Astrocyte of the spinal cord (primary cell): ENCODE measurements around the gene UBE2E2.

ENCODE experiments used
- DNase-seq: peaks from one replicate; pipeline ENCODE4 v3.0.0; 2011; ENCODE audit warnings: low read depth, low spot score
- H3K4me3 ChIP-seq: 2 replicates; pipeline ENCODE4 v1.5.1; 2011; ENCODE audit warnings: low read depth, mild to moderate bottlenecking, low read length, moderate library complexity
- in situ Hi-C: cut with HindIII; loops from 2 replicates; pipeline ENCODE4 v1.10.0; 2017; ENCODE audit warnings: low sequenced_read_pairs
- TF ChIP-seq, protein P1 (sequence below): IDR thresholded peaks from 2 replicates; pipeline ENCODE4 v1.5.1; 2012; ENCODE audit warnings: low read depth, mild to moderate bottlenecking, low read length, inconsistent platforms

Gene UBE2E2

GRCh38 chr3:23304424-23304823 lies 101.3 kb downstream of the UBE2E2 start:
- DNase-seq = no peak
- H3K4me3 ChIP-seq = no peak overlapping the region
- in situ Hi-C loops = no loop called here
- TF ChIP-seq, protein P1, sequence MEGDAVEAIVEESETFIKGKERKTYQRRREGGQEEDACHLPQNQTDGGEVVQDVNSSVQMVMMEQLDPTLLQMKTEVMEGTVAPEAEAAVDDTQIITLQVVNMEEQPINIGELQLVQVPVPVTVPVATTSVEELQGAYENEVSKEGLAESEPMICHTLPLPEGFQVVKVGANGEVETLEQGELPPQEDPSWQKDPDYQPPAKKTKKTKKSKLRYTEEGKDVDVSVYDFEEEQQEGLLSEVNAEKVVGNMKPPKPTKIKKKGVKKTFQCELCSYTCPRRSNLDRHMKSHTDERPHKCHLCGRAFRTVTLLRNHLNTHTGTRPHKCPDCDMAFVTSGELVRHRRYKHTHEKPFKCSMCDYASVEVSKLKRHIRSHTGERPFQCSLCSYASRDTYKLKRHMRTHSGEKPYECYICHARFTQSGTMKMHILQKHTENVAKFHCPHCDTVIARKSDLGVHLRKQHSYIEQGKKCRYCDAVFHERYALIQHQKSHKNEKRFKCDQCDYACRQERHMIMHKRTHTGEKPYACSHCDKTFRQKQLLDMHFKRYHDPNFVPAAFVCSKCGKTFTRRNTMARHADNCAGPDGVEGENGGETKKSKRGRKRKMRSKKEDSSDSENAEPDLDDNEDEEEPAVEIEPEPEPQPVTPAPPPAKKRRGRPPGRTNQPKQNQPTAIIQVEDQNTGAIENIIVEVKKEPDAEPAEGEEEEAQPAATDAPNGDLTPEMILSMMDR = no peak

GRCh38 chr3:23308986-23309625 lies 106.0 kb downstream of the UBE2E2 start:
- in situ Hi-C loops = no loop called here
- TF ChIP-seq, protein P1 = no peak
- H3K4me3 ChIP-seq = no peak overlapping the region
- DNase-seq = no peak

DNA sequence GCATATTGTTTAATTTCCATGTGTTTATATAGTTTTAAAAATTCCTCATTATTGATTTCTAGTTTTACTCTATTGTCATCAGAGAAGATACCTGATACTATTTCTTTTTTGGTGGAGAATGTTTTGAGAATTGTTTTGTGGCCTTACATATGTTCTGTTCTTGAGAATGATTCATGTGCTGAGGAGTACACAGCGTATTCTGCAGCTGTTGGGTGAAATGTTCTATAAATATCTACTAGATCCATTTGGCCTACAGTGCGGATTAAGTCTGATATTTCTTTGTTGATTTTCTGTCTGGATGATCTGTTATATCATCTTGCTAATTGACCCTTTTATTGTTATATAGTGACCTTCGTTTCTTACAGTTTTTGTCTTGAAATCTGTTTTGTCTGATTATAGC lies 109.7 kb downstream of the UBE2E2 start:
- in situ Hi-C loops = no loop called here
- H3K4me3 ChIP-seq = no peak overlapping the region

DNA sequence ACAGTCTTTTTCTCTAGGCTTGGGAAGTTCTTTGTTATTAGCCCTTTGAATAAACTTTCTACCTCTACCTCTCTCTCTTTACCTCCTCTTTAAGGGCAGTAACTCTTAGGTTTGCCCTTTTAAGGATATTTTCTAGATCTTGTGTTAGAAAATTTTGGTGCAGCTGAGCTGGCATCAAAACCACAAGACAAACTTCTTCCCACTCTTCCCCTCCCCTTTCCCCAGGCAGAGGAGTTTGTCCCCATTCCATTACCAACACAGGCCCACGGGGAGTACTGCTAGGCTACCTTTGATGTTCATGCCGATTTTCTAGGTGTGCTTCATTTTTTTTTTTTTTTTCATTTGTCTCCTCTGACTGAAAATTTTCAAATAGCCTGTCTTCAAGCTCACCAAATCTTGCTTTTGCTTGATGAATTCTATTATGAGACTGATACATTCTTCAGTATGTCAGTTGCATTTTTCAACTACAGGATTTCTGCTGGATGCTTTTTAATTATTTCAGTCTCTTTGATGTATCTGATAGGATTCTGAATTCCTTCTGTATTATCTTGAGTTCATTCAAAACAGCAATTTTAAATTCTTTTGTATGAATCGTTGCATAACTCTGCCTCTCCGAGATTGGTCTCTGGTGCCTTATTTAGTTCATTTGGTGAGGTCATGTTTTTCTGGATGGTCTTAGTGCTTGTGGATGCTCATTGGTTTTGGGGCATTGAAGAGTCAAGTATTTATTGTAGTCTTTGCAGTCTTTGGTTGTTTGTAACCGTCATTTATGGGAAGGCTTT lies 112.0 kb downstream of the UBE2E2 start:
- H3K4me3 ChIP-seq = no peak overlapping the region
- in situ Hi-C loops = no loop called here
- peak; percentile 16 for DNase-seq
- TF ChIP-seq, protein P1 = no peak

More for the DNA sequence above, 109.7 kb downstream of the UBE2E2 start:
- TF ChIP-seq, protein P1 = no peak
- DNase-seq = peak; percentile 43

GRCh38 chr3:23316924-23317323 lies 113.8 kb downstream of the UBE2E2 start:
- DNase-seq = no peak
- no peak overlapping the region for H3K4me3 ChIP-seq
- TF ChIP-seq, protein P1 = no peak
- in situ Hi-C loops = no loop called here

- DNase-seq = no peak
- in situ Hi-C loops = no loop called here
- TF ChIP-seq, protein P1 = no peak
- H3K4me3 ChIP-seq = no peak overlapping the region
These were observed 116.5 kb downstream of the UBE2E2 start for GRCh38 chr3:23319366-23320312.
